Lower leg skin (tissue), 3 donors: ENCODE results near the gene SDCBP2.

Source experiments
- POLR2A ChIP-seq, 2 donors: fragments of 450-650 bp; IDR thresholded peaks; one replicate each; pipeline ENCODE4 v1.6.1; 2016 to 2017; ENCODE audit warnings: antibody characterized with exemption in 2 of 2, mild to moderate bottlenecking in 1 of 2, moderate library complexity in 1 of 2
- TF ChIP-seq, protein P1 (sequence below), 3 donors: fragments of 450-650 bp; IDR thresholded peaks; one replicate each; pipeline ENCODE4 v1.5.1; 2016; ENCODE audit warnings: antibody characterized with exemption in 3 of 3, mild to moderate bottlenecking in 3 of 3, moderate library complexity in 2 of 3

- TF ChIP-seq, protein P1, sequence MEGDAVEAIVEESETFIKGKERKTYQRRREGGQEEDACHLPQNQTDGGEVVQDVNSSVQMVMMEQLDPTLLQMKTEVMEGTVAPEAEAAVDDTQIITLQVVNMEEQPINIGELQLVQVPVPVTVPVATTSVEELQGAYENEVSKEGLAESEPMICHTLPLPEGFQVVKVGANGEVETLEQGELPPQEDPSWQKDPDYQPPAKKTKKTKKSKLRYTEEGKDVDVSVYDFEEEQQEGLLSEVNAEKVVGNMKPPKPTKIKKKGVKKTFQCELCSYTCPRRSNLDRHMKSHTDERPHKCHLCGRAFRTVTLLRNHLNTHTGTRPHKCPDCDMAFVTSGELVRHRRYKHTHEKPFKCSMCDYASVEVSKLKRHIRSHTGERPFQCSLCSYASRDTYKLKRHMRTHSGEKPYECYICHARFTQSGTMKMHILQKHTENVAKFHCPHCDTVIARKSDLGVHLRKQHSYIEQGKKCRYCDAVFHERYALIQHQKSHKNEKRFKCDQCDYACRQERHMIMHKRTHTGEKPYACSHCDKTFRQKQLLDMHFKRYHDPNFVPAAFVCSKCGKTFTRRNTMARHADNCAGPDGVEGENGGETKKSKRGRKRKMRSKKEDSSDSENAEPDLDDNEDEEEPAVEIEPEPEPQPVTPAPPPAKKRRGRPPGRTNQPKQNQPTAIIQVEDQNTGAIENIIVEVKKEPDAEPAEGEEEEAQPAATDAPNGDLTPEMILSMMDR (IDR thresholded peaks at IDR 0.05): no peak
- TF ChIP-seq POLR2A (IDR thresholded peaks at IDR 0.05): no peak
These were observed 47.7 kb upstream of the SDCBP2 start for GRCh38 chr20:1376408-1377270.
